PC-9 (cell line): ENCODE results near the gene DLGAP5. TPM values are rescaled to one million over a fixed set of nuclear protein-coding genes. Genes with fewer than 3 reads are reported as not detected.
A peak's percentile ranks its signal among the peaks of the same experiment; 100 is the strongest.

Experiments
- BruUV-seq: library from RNA; stranded (reverse); fragments of 400-500 nt; replicated peaks from 2 replicates; lab custom pipeline; 2021; lab: Mats Ljungman, UMichigan
- CTCF ChIA-PET: fragments of 300-600 bp; sonication (Branson Sonifier 250); formaldehyde crosslinking; loops from one replicate; lab custom pipeline; 2022; ENCODE audit warnings: antibody characterized with exemption; lab: Charles Lee
- POLR2A ChIA-PET: fragments of 300-600 bp; sonication (Branson Sonifier 250); formaldehyde crosslinking; loops from one replicate; lab custom pipeline; 2022; ENCODE audit warnings: antibody characterized with exemption; ENCODE audit not compliant: unreplicated experiment; lab: Charles Lee
- DNase-seq, 2 experiments: peaks; one replicate each; pipeline versions ENCODE4 v3.0.0 to v3.0.0-alpha.2; 2015 to 2022; ENCODE audit warnings: mixed read lengths in 1 of 2
- H2AFZ ChIP-seq: fragments of 200-600 bp; sonication (generic); 2 replicates; pipeline ENCODE4 v1.8.1; 2017; ENCODE audit warnings: antibody characterized with exemption
- H3F3A ChIP-seq: fragments of 200-600 bp; sonication (generic); 2 replicates; pipeline ENCODE4 v1.8.1; 2017; ENCODE audit warnings: antibody characterized with exemption, mild to moderate bottlenecking, low read depth; ENCODE audit not compliant: insufficient read depth
- H3K27ac ChIP-seq: fragments of 200-600 bp; sonication (generic); 2 replicates; pipeline ENCODE4 v1.6.1; 2016; ENCODE audit warnings: mixed run types
- H3K27me3 ChIP-seq: fragments of 200-600 bp; sonication (generic); 2 replicates; pipeline ENCODE4 v1.6.1; 2016; ENCODE audit warnings: low read depth, mixed run types; ENCODE audit not compliant: insufficient read depth
- H3K36me3 ChIP-seq: fragments of 200-600 bp; sonication (generic); 2 replicates; pipeline ENCODE4 v1.6.1; 2016; ENCODE audit warnings: low read depth, mixed run types
- H3K4me1 ChIP-seq: fragments of 200-600 bp; sonication (generic); replicated peaks from 2 replicates; pipeline ENCODE4 v1.6.1; 2016; ENCODE audit warnings: mixed run types; ENCODE audit not compliant: insufficient read depth
- H3K4me2 ChIP-seq: fragments of 200-600 bp; sonication (generic); 2 replicates; pipeline ENCODE4 v1.6.1; 2017; ENCODE audit warnings: mixed run types
- H3K4me3 ChIP-seq: fragments of 200-600 bp; sonication (generic); 2 replicates; pipeline ENCODE4 v1.6.1; 2016; ENCODE audit warnings: mixed run types
- H3K79me2 ChIP-seq: fragments of 200-600 bp; sonication (generic); 2 replicates; pipeline ENCODE4 v1.6.1; 2017; ENCODE audit warnings: low read depth, mixed run types
- H3K9me2 ChIP-seq: fragments of 200-600 bp; sonication (generic); 2 replicates; pipeline ENCODE4 v1.8.1; 2017; ENCODE audit warnings: mild to moderate bottlenecking; ENCODE audit not compliant: insufficient read depth
- H3K9me3 ChIP-seq: fragments of 200-600 bp; sonication (generic); 2 replicates; pipeline ENCODE4 v1.8.1; 2016; ENCODE audit warnings: low read depth; ENCODE audit not compliant: insufficient read depth
- H4K20me1 ChIP-seq: fragments of 200-600 bp; sonication (generic); 2 replicates; pipeline ENCODE4 v1.8.1; 2017; ENCODE audit not compliant: insufficient read depth
- CTCF ChIP-seq: fragments of 200-600 bp; sonication (generic); conservative IDR thresholded peaks from 2 replicates; pipeline ENCODE4 v1.6.1; 2017; ENCODE audit warnings: mixed run types, antibody characterized with exemption, mild to moderate bottlenecking, moderate library complexity
- EZH2 ChIP-seq: fragments of 200-600 bp; sonication (generic); IDR thresholded peaks from 2 replicates; pipeline ENCODE4 v1.8.0; 2017; ENCODE audit warnings: antibody characterized with exemption, low read depth
- intact Hi-C: fragments of 100-400 bp; cut with micrococcal nuclease; formaldehyde crosslinking; loops from one replicate; pipeline ENCODE4 v1.10.0; 2022; ENCODE audit not compliant: unreplicated experiment
- total RNA-seq: library from RNA; stranded (reverse); gene quantifications from 2 replicates; pipeline ENCODE4 v1.2.3, GENCODE V29; 2021

Gene DLGAP5
- total RNA-seq, 1 experiment from 2014 or later: 80.0 TPM

GRCh38 chr14:55129086-55129427, 62.3 kb downstream of the DLGAP5 start, which contains the start of gene LGALS3:
Gene LGALS3, plus strand, starts transcription at chr14:55129252. Its CDS starts 8,122 bp downstream, at chr14:55137374.
- peak; percentile 60 to 80 for DNase-seq
- peaks cover 11% of the 10 kb centered on the region; the same call in 1 of the 2 replicates for H3K36me3 ChIP-seq
- H3K4me3 ChIP-seq: peak within 1 kb of the TSS; percentile 77
- H3K9me3 ChIP-seq: no peaks in the 10 kb centered on the region
- intact Hi-C loops: loop anchor here (1.0 kb wide), 1 partner anchor 26 kb away; no protein-coding TSS in a partner anchor
- H3K4me1 ChIP-seq: peaks cover 62% of the 10 kb centered on the region
- peaks cover 45% of the 10 kb centered on the region for H3K79me2 ChIP-seq
- peak within 1 kb of the TSS; percentile 81 for H2AFZ ChIP-seq
- CTCF ChIA-PET: interaction anchor here (0.5 kb wide), 2 partner anchors 10 to 39 kb away, joined by 3 to 6 read pairs; no protein-coding TSS in a partner anchor
- no peaks in the 10 kb centered on the region for H3K27me3 ChIP-seq
- BruUV-seq: no TSS peak
- H3K9me2 ChIP-seq: no peaks in the 10 kb centered on the region
- TF ChIP-seq CTCF: no peak
- no peak for TF ChIP-seq EZH2
- H3F3A ChIP-seq: peaks cover 43% of the 10 kb centered on the region
- POLR2A ChIA-PET: interaction anchor here (0.5 to 1.2 kb wide), 6 partner anchors 8 to 102 kb away, joined by 3 to 13 read pairs (median 4); partner anchors contain the start of genes SOCS4 and WDHD1
- peak within 1 kb of the TSS; percentile 81 for H3K4me2 ChIP-seq
- H4K20me1 ChIP-seq: 0 out of 2 replicates have a peak, but pooled peaks cover 3% of the 10 kb centered on the region
- peak within 1 kb of the TSS; percentile 72 for H3K27ac ChIP-seq

- Histone ChIP-seq H3K36me3 (peaks cover 11% of the 10 kb centered on the region; the same call in 1 of the 2 replicates), H3K4me2 (peak overlapping the region; percentile 81), H3K79me2 (peaks cover 40% of the 10 kb centered on the region), H3F3A (peaks cover 44% of the 10 kb centered on the region), H3K4me3 (peak overlapping the region; percentile 77), H3K9me2 (no peaks in the 10 kb centered on the region), H3K4me1 (peaks cover 68% of the 10 kb centered on the region), H3K27me3 (no peaks in the 10 kb centered on the region), H4K20me1 (0 out of 2 replicates have a peak, but pooled peaks cover 3% of the 10 kb centered on the region), H3K27ac (peak overlapping the region; percentile 54), H2AFZ (no peak overlapping the region), H3K9me3 (no peaks in the 10 kb centered on the region)
- DNase-seq: no peak
- intact Hi-C loops: loop anchor here (1.0 kb wide), 1 partner anchor 25 kb away; no protein-coding TSS in a partner anchor
- ChIA-PET POLR2A (interaction anchor here (0.7 to 1.2 kb wide), 4 partner anchors 8 to 51 kb away, joined by 3 to 13 read pairs (median 6); no protein-coding TSS in a partner anchor), CTCF (interaction anchor here (0.5 kb wide), 2 partner anchors 11 to 39 kb away, joined by 3 to 6 read pairs; no protein-coding TSS in a partner anchor)
- TSS peak; percentile 85 for BruUV-seq
- TF ChIP-seq CTCF: no peak
- no peak for TF ChIP-seq EZH2
Observed at GRCh38 chr14:55128386-55129085, 62.8 kb downstream of the DLGAP5 start.

GRCh38 chr14:55127460-55127951, 63.9 kb downstream of the DLGAP5 start:
- peak overlapping the region; percentile 54 for H3K27ac ChIP-seq
- H3K79me2 ChIP-seq: peaks cover 30% of the 10 kb centered on the region
- TF ChIP-seq CTCF (no peak), EZH2 (no peak)
- H3K4me2 ChIP-seq: peak overlapping the region; percentile 81
- H4K20me1 ChIP-seq: 0 out of 2 replicates have a peak, but pooled peaks cover 3% of the 10 kb centered on the region
- 0 out of 2 replicates have a peak, but pooled peaks cover 4% of the 10 kb centered on the region for H3K36me3 ChIP-seq
- H2AFZ ChIP-seq: no peak overlapping the region
- ChIA-PET POLR2A (no interaction called here), CTCF (no interaction called here)
- H3K4me1 ChIP-seq: peaks cover 78% of the 10 kb centered on the region
- intact Hi-C loops: no loop called here
- no TSS peak for BruUV-seq
- H3F3A ChIP-seq: peaks cover 51% of the 10 kb centered on the region
- H3K4me3 ChIP-seq: no peak overlapping the region
- peak; percentile 20 to 99 for DNase-seq
- no peaks in the 10 kb centered on the region for H3K9me2 ChIP-seq
- no peaks in the 10 kb centered on the region for H3K27me3 ChIP-seq
- H3K9me3 ChIP-seq: no peaks in the 10 kb centered on the region
